HG02981 (cell line): ENCODE results near the gene MRPL10.
A peak's percentile ranks its signal among the peaks of the same experiment; 100 is the strongest.

ENCODE experiments used
- ATAC-seq: cut with Tn5 transposase; IDR thresholded peaks from one replicate; pipeline ENCODE4 v1.9.1; 2021; ENCODE audit warnings: mild to moderate bottlenecking, moderate library complexity; ENCODE audit not compliant: unreplicated experiment

Gene MRPL10

DNA sequence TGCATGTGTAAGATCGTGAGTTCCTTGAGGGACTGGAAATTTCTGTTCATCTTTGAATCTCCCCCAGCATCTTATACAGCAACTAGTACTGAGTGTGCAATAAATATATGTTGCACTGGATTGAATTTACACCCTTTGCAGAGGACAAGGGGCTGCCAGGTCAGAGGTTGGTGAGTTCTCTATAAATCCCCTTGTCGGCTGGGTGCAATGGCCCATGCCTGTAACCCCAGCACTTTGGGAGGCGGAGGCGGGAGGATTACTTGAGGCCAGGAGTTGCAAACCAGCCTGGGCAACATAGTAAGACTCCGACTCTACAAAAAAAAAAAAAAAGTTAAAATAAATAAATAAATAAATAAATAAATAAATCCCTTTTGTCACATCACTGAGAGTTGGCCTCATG lies 29.0 kb upstream of the MRPL10 start:
- no peak for ATAC-seq

GRCh38 chr17:47857551-47858455 lies 26.5 kb upstream of the MRPL10 start:
- ATAC-seq: no peak

DNA sequence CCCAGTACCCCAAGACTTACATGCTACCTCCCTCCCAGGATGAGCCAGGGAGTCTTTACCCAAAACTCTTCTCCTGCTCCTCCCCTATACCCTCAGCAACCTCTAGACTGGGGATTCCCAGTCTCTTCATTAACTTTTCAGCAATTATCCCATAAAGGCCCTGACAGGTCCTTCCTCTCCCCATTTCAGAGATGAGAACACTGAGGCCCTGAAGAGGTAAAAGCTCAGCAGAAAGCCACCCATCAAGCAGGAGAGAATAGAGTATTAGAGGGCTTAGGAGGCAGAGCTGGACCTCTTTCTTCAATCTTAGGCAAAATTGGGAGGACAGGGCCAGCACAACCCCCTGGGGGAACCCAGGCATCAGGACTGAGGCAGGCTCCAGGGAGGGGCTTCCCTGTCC lies 25.5 kb upstream of the MRPL10 start:
- no peak for ATAC-seq

- no peak for ATAC-seq
Measured at GRCh38 chr17:47855737-47856136, 24.4 kb upstream of the MRPL10 start.

GRCh38 chr17:47853616-47854015 lies 22.3 kb upstream of the MRPL10 start:
- ATAC-seq: no peak

GRCh38 chr17:47852113-47852949 lies 21.0 kb upstream of the MRPL10 start:
- ATAC-seq: no peak

DNA sequence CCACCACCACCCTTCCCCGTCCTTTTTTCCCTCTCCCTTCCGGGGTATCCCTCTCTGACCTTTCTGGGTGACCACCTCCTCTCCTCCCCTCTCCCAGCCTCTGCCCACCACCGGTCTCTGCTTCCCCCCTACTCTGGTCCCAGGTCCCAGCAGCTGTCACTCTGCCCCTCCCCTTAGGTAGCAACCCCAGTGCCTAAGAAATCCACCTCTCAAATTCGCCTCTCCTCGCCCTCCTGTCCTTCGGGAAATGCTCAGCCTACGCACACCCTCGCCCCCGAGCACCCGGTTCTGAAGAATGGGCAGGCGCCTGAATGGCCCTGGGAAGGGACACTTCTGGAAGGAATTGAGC lies 20.4 kb upstream of the MRPL10 start:
- no peak for ATAC-seq

- no peak for ATAC-seq
Measured at GRCh38 chr17:47850692-47851573, 19.6 kb upstream of the MRPL10 start, which contains the start of gene SP6. Gene SP6 (minus strand): TSS chr17:47851163. CDS start chr17:47848429, 2,734 bp downstream.

DNA sequence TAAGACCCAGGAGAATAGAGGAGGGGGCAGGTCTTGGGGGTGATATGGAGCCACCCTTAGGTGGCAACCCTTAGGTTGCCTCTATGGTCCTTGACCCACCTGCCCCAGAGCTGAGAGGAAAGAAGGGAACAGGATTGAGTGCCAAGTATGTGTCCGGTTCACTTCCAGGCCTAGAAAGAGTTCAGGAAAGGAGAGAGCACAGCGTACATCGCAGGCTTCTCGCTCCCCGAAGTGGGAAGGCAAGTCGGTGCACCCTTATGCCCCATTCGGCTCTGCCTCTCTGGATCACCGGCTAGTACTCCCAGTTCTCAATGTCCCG lies 19.0 kb upstream of the MRPL10 start:
- no peak for ATAC-seq

DNA sequence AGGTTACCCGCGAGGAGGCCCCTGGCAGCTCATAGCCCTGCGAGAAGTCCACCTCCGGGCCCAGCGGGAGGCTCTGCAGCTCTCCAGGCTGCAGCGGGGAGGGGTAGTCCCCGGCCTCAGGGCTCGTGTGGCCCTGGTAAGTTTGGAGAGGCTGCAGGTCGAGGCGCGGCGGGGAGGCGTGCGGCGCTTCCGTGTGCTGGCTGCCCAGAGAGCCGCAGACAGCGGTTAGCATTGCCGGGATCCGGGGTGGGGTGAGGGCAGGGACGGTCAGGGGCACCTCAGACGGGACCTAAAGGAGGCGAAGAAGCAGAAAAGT lies 16.8 kb upstream of the MRPL10 start:
- ATAC-seq: no peak

DNA sequence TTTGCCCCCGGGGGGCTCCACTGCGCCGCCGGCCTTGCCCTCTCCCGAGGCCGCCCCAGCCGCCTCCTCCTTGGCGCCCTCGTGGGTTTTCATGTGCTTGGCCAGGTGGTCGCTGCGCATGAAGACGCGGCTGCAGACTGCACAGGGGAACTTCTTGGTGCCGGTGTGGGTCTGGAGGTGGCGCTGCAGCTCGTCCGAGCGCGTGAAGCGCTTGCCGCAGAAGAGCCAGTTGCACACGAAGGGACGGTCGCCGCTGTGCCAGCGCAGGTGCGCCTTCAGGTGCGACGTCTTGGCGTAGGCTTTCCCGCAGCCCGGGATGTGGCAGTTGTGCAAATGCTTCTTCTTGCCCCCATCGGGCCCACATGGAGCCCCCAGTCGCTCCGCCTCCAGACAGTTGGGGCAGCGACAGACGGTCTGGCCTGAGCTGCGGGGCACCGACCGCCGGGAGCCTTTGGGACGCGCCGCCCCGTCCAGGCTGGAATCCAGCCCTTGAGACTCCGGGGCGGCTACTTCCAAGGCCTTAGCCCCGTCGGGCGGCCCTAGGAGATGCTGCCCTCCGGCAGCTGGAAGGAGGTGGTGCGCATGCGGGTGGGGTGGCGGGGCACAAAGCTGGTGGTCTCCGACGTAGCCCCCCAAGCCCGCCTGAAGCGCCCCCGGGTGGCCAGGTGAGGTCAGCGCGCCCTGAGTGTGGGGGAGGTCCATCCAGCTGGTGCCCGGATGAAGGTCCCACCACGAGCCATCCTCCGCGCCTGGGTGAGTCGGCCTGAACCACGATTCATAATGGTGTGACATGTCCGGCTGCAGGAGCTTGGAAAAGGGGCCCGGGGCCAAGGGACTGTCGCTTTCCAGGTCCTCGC lies 16.2 kb upstream of the MRPL10 start:
- ATAC-seq: no peak

DNA sequence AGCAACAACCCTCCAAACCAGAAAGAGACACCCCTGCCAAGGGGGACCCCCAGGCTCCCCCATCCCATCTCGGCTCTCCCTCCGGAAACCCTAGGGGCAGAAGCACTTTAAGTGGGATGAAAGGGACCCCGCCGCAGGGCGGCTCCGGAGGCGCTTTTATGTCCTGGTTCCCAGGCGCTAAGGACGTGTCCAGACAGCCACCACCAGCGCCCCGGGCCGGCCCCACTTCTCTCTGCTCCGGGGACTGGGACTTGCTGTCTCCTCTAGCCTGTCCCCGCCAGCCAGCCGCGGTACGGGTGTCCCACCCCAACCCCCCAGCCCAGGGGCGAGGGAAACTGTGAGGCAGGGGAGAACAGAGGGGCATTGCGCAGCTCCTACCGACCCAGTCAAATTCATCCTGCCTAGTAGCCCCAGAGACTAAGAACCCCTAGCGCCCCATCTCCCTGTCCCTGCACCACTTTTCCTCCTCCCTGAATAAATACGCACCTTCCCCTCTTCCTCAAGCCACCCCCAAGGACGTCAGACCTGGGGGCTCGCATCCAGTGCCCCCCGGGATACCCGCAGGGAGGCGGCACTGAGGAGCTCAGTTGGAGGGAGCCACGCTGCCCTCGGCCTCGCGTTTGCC lies 15.5 kb upstream of the MRPL10 start:
- ATAC-seq: no peak

DNA sequence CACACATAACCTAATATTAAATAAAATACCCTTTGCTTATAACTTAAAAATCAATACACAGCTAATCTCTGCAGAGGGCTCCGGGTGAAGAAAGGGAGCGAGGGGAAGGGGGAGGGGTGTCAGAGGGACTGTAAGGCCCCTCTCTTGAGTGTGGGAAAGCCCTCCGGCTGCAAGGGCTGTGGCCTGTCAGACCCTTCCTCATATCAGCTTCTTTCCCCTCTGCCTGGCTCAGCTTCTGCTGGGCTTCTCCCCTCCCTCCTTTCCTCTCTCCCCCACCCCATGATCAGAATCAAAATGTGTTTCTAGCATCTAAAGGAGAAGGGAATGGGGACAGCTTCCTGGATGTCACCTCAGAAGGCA lies 14.4 kb upstream of the MRPL10 start:
- ATAC-seq: no peak

- no peak for ATAC-seq
Measured at GRCh38 chr17:47844814-47845715, 13.7 kb upstream of the MRPL10 start.

GRCh38 chr17:47844227-47844626 lies 12.9 kb upstream of the MRPL10 start:
- no peak for ATAC-seq

DNA sequence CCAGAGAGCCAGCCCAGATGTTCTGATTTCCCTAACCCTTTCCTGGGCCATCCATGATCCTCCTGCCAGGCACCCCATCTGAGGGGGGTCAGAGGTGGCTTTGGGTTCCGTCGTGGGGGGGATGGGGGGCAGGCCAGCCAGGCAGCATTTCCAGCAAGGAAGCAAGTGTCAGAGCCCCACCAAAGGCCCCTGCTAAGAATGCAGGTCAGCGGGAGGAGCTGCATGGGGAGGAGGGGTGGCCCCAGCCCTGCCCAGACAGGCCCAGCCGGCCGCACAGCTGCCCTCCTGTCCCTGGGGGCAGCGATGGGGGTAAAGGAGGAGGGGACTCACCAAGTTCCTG lies 12.0 kb upstream of the MRPL10 start:
- ATAC-seq: no peak

GRCh38 chr17:47841488-47842291 lies 10.3 kb upstream of the MRPL10 start:
- no peak for ATAC-seq

DNA sequence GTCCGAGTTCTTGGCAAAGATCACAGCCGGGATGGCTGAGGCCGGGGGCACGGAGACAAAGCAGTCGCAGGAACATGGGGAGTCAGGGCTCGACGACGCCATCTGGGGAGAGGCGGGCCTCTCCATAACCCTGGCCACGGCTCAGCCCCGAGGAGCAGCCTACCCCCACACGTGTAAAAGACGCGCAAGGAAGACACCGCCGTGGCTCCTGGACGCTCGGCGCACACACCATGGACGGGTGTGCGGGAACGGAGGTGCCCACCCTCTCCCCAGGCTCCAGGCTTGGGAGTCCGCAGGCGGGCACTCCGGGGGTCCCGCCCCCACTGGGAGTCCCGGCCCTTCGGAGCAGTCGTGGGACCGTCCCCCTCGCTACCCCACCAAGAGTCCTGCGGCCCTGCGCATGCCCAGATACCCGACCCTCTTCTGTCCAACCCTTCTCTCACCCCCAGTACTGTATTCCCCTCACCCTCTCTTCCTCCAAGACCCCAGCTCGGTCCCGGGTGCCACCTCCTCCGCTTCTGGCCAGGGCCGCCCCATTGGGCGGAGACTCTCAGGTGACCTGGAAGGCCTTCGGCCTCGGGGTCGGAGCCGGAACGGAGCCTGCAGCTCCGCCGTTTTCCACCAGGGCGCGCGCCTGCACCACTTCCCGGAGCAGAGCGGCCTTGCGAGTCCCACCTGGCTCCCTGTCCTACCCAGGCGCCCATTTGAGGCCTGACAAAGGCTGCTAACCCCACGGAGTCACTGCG lies 9.6 kb upstream of the MRPL10 start, which contains the start of gene SCRN2:
SCRN2 (minus strand) TSS at position 532 of the 746 bp plus-strand sequence; CDS start at position 102, 430 bp downstream.
- ATAC-seq: peak; percentile 76
